Measurements from ENCODE around the gene RRBP1. TPM values are rescaled to one million over a fixed set of nuclear protein-coding genes. Genes with fewer than 3 reads are reported as not detected.
A peak's percentile ranks its signal among the peaks of the same experiment; 100 is the strongest.

Gene RRBP1
- total RNA-seq, 2 donors from 2014 or later: 313 to 511 TPM

DNA sequence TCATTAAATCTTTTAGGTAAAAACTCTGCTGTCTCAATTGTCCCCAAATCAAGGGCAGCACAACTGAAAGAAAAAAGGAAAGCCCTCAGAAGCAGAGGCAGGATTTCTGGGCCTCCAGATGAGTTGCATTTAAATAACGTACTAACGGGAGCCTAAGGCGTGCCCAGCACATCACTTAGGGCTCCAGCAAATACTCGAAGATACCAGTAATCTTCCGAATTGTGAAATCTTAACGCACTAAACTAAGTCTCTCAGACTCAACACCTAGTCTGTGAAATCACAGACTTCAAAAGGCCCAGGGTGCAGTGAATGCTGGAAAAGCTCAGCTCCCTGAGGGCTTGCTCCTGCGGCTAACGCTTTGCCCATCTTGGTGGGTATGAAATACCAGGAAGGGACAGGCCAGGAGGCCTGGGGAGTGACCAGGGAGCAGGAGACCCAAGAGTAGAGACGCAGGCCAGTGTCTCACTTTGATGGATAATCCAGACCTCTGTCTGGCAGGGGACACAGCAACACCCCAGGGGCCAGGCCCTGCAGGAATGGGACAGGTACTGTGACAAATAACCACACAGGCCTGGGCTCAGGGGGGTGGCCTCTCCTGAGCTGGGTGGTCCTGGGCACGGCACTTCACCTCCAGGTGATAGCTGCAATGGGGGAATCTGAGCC, 36.4 kb downstream of the RRBP1 start:
- H3K27me3 ChIP-seq: no peaks in the 10 kb centered on the region
- peak overlapping the region in 3 of 4 donors; percentile 60 to 72 (median 66) for H3K27ac ChIP-seq
- no peak for TF ChIP-seq POLR2A (IDR thresholded peaks at IDR 0.05)
- TF ChIP-seq, protein P1, sequence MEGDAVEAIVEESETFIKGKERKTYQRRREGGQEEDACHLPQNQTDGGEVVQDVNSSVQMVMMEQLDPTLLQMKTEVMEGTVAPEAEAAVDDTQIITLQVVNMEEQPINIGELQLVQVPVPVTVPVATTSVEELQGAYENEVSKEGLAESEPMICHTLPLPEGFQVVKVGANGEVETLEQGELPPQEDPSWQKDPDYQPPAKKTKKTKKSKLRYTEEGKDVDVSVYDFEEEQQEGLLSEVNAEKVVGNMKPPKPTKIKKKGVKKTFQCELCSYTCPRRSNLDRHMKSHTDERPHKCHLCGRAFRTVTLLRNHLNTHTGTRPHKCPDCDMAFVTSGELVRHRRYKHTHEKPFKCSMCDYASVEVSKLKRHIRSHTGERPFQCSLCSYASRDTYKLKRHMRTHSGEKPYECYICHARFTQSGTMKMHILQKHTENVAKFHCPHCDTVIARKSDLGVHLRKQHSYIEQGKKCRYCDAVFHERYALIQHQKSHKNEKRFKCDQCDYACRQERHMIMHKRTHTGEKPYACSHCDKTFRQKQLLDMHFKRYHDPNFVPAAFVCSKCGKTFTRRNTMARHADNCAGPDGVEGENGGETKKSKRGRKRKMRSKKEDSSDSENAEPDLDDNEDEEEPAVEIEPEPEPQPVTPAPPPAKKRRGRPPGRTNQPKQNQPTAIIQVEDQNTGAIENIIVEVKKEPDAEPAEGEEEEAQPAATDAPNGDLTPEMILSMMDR (IDR thresholded peaks at IDR 0.05): no peak
- H3K36me3 ChIP-seq (replicated peaks in 1 of 2; ENCODE audit: insufficient read depth in 1 of 2, low read depth in 2 of 2): peaks cover 0 to 18% of the 10 kb centered on the region in 2 donors
- ATAC-seq (no peak), DNase-seq (peak in 1 of 4 donors; percentile 15)
- no peak overlapping the region for H3K4me3 ChIP-seq
- peaks cover 99% of the 10 kb centered on the region for H3K4me1 ChIP-seq
- WGBS, 2 donors: 47 to 49% methylated on average over 10 of the region's 10 CpGs
- intact Hi-C loops (cut with DNase I): no loop called here
- H3K9me3 ChIP-seq: no peaks in the 10 kb centered on the region

DNA sequence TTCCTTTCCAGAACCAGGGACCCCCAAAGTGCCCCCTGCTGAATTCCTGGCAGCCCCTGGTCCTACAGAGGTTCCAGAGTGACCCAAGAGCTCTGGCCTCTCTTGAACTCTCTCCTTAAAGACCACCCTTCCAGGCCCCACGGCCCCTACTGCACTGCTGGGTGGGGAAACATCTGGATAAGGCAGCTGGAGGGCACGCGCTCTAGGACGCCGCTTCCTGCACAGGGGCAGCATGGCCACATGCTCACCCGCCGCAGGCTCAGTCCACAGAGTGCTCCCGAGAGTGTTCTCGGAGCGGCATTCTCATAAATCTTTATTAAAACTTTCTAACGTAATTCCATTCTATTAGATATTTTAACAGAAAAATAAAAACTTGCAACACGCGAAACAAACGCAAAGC, 37.0 kb downstream of the RRBP1 start:
- intact Hi-C loops (cut with DNase I): no loop called here
- peak overlapping the region; percentile 60 to 72 (median 64) for H3K27ac ChIP-seq
- DNase-seq: no peak

DNA sequence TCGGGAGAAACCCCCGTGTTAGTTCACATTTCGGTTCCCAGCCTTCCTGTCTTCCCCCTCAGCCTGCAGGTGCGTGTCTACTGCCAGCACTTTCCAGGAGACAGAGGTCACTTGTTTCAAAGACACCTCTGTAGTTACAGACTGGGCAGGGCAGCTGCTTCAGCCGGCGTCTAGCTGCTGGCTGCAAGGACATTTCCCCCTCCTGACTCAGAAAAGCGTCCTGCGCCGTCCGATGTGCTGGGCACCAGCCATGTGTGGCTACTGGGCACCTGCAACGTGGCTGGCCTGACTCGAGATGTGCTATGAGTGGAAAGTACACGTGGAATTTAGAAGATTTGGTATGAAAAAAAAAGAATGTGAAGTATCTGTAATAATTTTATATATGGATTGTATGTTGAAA, 37.6 kb downstream of the RRBP1 start:
- no peak for TF ChIP-seq POLR2A (IDR thresholded peaks at IDR 0.05)
- TF ChIP-seq, protein P1 (IDR thresholded peaks at IDR 0.05): no peak
- Histone ChIP-seq H3K9me3 (no peaks in the 10 kb centered on the region), H3K27ac (peak overlapping the region; percentile 60 to 72 (median 64)), H3K36me3 (replicated peaks in 1 of 2; ENCODE audit: insufficient read depth in 1 of 2, low read depth in 2 of 2) (peaks cover 0 to 21% of the 10 kb centered on the region in 2 donors), H3K27me3 (no peaks in the 10 kb centered on the region), H3K4me3 (no peak overlapping the region), H3K4me1 (peaks cover 95% of the 10 kb centered on the region)
- 11 to 21% methylated on average over 13 of the region's 13 CpGs for WGBS, 2 donors
- ATAC-seq (peak; percentile 51), DNase-seq (peak; percentile 68 to 83 (median 78))
- intact Hi-C loops (cut with DNase I): no loop called here

More for the DNA sequence above, 37.0 kb downstream of the RRBP1 start:
- H3K36me3 ChIP-seq (replicated peaks in 1 of 2; ENCODE audit: insufficient read depth in 1 of 2, low read depth in 2 of 2): peaks cover 0 to 19% of the 10 kb centered on the region in 2 donors
- no peak for TF ChIP-seq POLR2A (IDR thresholded peaks at IDR 0.05)
- TF ChIP-seq, protein P1 (IDR thresholded peaks at IDR 0.05): no peak
- H3K4me3 ChIP-seq: no peak overlapping the region
- WGBS, 2 donors: 43 to 56% methylated on average over 14 of the region's 14 CpGs
- H3K9me3 ChIP-seq: no peaks in the 10 kb centered on the region
- peaks cover 99% of the 10 kb centered on the region for H3K4me1 ChIP-seq
- no peak for ATAC-seq
- H3K27me3 ChIP-seq: no peaks in the 10 kb centered on the region

DNA sequence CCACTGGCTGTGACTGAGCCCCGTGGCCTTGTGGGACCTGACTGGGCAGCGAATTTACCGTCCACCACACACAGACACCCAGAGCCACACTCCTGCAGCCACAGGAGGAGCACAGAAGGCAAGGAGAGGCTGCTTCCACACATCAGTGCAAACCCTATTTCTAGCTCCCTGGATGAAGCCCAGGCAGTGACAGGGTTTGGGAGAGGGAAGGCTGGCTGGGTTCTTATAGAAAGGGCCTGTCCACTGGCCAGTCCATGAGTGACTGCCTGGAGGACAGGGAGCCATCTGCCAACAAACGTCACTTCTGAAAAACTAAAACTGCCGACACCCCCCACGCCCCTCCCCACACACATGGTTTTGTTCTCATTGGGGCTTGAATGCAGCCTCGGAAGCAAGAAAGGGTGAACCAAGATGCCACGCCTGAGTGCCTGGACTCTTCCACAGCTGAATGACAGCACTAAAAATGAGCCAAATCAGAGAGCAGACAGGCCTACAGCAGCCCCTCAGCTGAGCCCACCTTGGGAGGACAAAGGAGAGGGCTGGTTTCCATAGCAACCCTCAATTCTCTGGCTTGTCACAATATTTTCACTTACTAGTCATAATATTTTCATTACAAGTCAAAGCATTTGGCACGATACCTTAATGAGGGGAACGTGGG, 38.4 kb downstream of the RRBP1 start:
- ATAC-seq: no peak
- TF ChIP-seq, protein P1 (IDR thresholded peaks at IDR 0.05): no peak
- no peak for TF ChIP-seq POLR2A (IDR thresholded peaks at IDR 0.05)
- Histone ChIP-seq H3K9me3 (no peaks in the 10 kb centered on the region), H3K27ac (peak overlapping the region; percentile 60 to 72 (median 64)), H3K4me1 (peaks cover 88% of the 10 kb centered on the region), H3K27me3 (no peaks in the 10 kb centered on the region), H3K36me3 (replicated peaks in 1 of 2; ENCODE audit: insufficient read depth in 1 of 2, low read depth in 2 of 2) (peaks cover 0 to 23% of the 10 kb centered on the region in 2 donors), H3K4me3 (no peak overlapping the region)
- WGBS, 2 donors: 26 to 40% methylated on average over 8 to 10 of the region's 10 CpGs
- intact Hi-C loops (cut with DNase I): no loop called here
- DNase-seq: no peak

Measured in body of pancreas (tissue), 4 donors.